HUES6 (cell line): ENCODE measurements around the gene DENND1C.
"Not testable (repeated sequence)": the region's sequence is repeated elsewhere in the genome, so short reads cannot be mapped to it uniquely, and the experiment has no call there.

Source experiments
- H3K27ac ChIP-seq: 2 replicates; pipeline ENCODE4 v1.7.0; 2013; ENCODE audit warnings: low read depth, mild to moderate bottlenecking, low read length, inconsistent platforms
- H3K27me3 ChIP-seq: 2 replicates; pipeline ENCODE4 v1.6.1; 2013; ENCODE audit warnings: low read length; ENCODE audit not compliant: control insufficient read depth, insufficient read depth
- H3K36me3 ChIP-seq: 2 replicates; pipeline ENCODE4 v1.6.1; 2013; ENCODE audit warnings: low read length; ENCODE audit not compliant: control insufficient read depth, insufficient read depth
- H3K4me1 ChIP-seq: 2 replicates; pipeline ENCODE4 v1.6.1; 2013; ENCODE audit warnings: low read length; ENCODE audit not compliant: control insufficient read depth, insufficient read depth
- H3K4me3 ChIP-seq: 2 replicates; pipeline ENCODE4 v1.5.1; 2013; ENCODE audit warnings: low read depth, low read length
- H3K9ac ChIP-seq: one replicate; pipeline ENCODE4 v1.6.1; 2013; ENCODE audit warnings: mild to moderate bottlenecking, low read length
- H3K9me3 ChIP-seq: 2 replicates; pipeline ENCODE4 v1.6.1; 2013; ENCODE audit warnings: low read depth, low read length; ENCODE audit not compliant: control insufficient read depth, insufficient read depth

Gene DENND1C

GRCh38 chr19:6428692-6429418 lies 52.7 kb downstream of the DENND1C start:
- not testable (repeated sequence) for H3K36me3 ChIP-seq, H3K9me3 ChIP-seq, H3K27ac ChIP-seq, H3K9ac ChIP-seq, H3K4me3 ChIP-seq, H3K4me1 ChIP-seq
- peaks cover 11% of the 10 kb centered on the region for H3K27me3 ChIP-seq

GRCh38 chr19:6427131-6427530 lies 54.5 kb downstream of the DENND1C start:
- Histone ChIP-seq H3K36me3 (peaks cover 11% of the 10 kb centered on the region), H3K27me3 (peaks cover 11% of the 10 kb centered on the region), H3K4me3 (no peak overlapping the region), H3K4me1 (0 out of 2 replicates have a peak, but pooled peaks cover 4% of the 10 kb centered on the region), H3K9ac (no peak overlapping the region), H3K9me3 (peaks cover 4% of the 10 kb centered on the region; the same call in 1 of the 2 replicates), H3K27ac (no peak overlapping the region)

GRCh38 chr19:6425732-6426620 lies 55.6 kb downstream of the DENND1C start:
- no peak overlapping the region for H3K9ac ChIP-seq
- H3K9me3 ChIP-seq: peaks cover 4% of the 10 kb centered on the region; the same call in 1 of the 2 replicates
- H3K36me3 ChIP-seq: peaks cover 23% of the 10 kb centered on the region
- 0 out of 2 replicates have a peak, but pooled peaks cover 4% of the 10 kb centered on the region for H3K4me1 ChIP-seq
- peaks cover 11% of the 10 kb centered on the region for H3K27me3 ChIP-seq
- 0 out of 2 replicates have a peak overlapping the region, but pooled peaks have one; percentile 1 for H3K4me3 ChIP-seq
- no peak overlapping the region for H3K27ac ChIP-seq

- peaks cover 4% of the 10 kb centered on the region; the same call in 1 of the 2 replicates for H3K9me3 ChIP-seq
- no peak overlapping the region for H3K27ac ChIP-seq
- H3K9ac ChIP-seq: no peak overlapping the region
- H3K4me3 ChIP-seq: no peak overlapping the region
- 0 out of 2 replicates have a peak, but pooled peaks cover 4% of the 10 kb centered on the region for H3K4me1 ChIP-seq
- peaks cover 10% of the 10 kb centered on the region for H3K27me3 ChIP-seq
- peaks cover 31% of the 10 kb centered on the region for H3K36me3 ChIP-seq
These were observed 56.5 kb downstream of the DENND1C start for GRCh38 chr19:6424939-6425731.

- peaks cover 2% of the 10 kb centered on the region for H3K27me3 ChIP-seq
- H3K4me3 ChIP-seq: peak within 1 kb of the TSS; percentile 89
These were observed 57.2 kb downstream of the DENND1C start, which contains the start of gene KHSRP for GRCh38 chr19:6424195-6424938. Gene KHSRP, minus strand, starts transcription at chr19:6424811. Its CDS starts 110 bp downstream, at chr19:6424701.

GRCh38 chr19:6423499-6424194 lies 57.9 kb downstream of the DENND1C start:
- peak overlapping the region; percentile 89 for H3K4me3 ChIP-seq
- H3K9me3 ChIP-seq: peaks cover 4% of the 10 kb centered on the region; the same call in 1 of the 2 replicates
- no peaks in the 10 kb centered on the region for H3K27me3 ChIP-seq
- H3K27ac ChIP-seq: peak overlapping the region; percentile 85; the same call in 1 of the 2 replicates
- H3K9ac ChIP-seq: peak overlapping the region; percentile 89
- peaks cover 46% of the 10 kb centered on the region for H3K36me3 ChIP-seq
- H3K4me1 ChIP-seq: 0 out of 2 replicates have a peak, but pooled peaks cover 4% of the 10 kb centered on the region

More at GRCh38 chr19:6424195-6424938, 57.2 kb downstream of the DENND1C start, which contains the start of gene KHSRP:
- 0 out of 2 replicates have a peak, but pooled peaks cover 4% of the 10 kb centered on the region for H3K4me1 ChIP-seq
- peaks cover 4% of the 10 kb centered on the region; the same call in 1 of the 2 replicates for H3K9me3 ChIP-seq
- peaks cover 39% of the 10 kb centered on the region for H3K36me3 ChIP-seq
- peak within 1 kb of the TSS; percentile 89 for H3K9ac ChIP-seq
- peak within 1 kb of the TSS; percentile 85; the same call in 1 of the 2 replicates for H3K27ac ChIP-seq

GRCh38 chr19:6421075-6422014 lies 60.2 kb downstream of the DENND1C start:
- H3K4me1 ChIP-seq: 0 out of 2 replicates have a peak, but pooled peaks cover 4% of the 10 kb centered on the region
- peaks cover 69% of the 10 kb centered on the region for H3K36me3 ChIP-seq
- H3K9me3 ChIP-seq: peaks cover 4% of the 10 kb centered on the region; the same call in 1 of the 2 replicates
- no peaks in the 10 kb centered on the region for H3K27me3 ChIP-seq
- H3K27ac ChIP-seq: no peak overlapping the region
- no peak overlapping the region for H3K9ac ChIP-seq
- H3K4me3 ChIP-seq: no peak overlapping the region

GRCh38 chr19:6418562-6418932 lies 63.0 kb downstream of the DENND1C start:
- no peaks in the 10 kb centered on the region for H3K9me3 ChIP-seq
- H3K4me1 ChIP-seq: 0 out of 2 replicates have a peak, but pooled peaks cover 4% of the 10 kb centered on the region
- no peaks in the 10 kb centered on the region for H3K27me3 ChIP-seq
- no peak overlapping the region for H3K9ac ChIP-seq
- peaks cover 93% of the 10 kb centered on the region for H3K36me3 ChIP-seq
- no peak overlapping the region for H3K4me3 ChIP-seq
- H3K27ac ChIP-seq: no peak overlapping the region
